Astrocyte of the spinal cord (primary cell): ENCODE results near the gene TLCD4.
A peak's percentile ranks its signal among the peaks of the same experiment; 100 is the strongest.

Source experiments
- DNase-seq: peaks from one replicate; pipeline ENCODE4 v3.0.0; 2011; ENCODE audit warnings: low read depth, low spot score
- H3K4me3 ChIP-seq: 2 replicates; pipeline ENCODE4 v1.5.1; 2011; ENCODE audit warnings: low read depth, mild to moderate bottlenecking, low read length, moderate library complexity
- CTCF ChIP-seq: IDR thresholded peaks from 2 replicates; pipeline ENCODE4 v1.5.1; 2012; ENCODE audit warnings: low read depth, mild to moderate bottlenecking, low read length, inconsistent platforms
- in situ Hi-C: cut with HindIII; loops from 2 replicates; pipeline ENCODE4 v1.10.0; 2017; ENCODE audit warnings: low sequenced_read_pairs

Gene TLCD4

GRCh38 chr1:95117207-95118066 is at the start of gene TLCD4:
Gene TLCD4 (plus strand): TSS chr1:95117355. CDS start chr1:95143902, 26,547 bp downstream.
- peak; percentile 30 for DNase-seq
- no peak for TF ChIP-seq CTCF
- in situ Hi-C loops, result no loop called here
- H3K4me3 ChIP-seq, result peak within 1 kb of the TSS; percentile 49

GRCh38 chr1:95067568-95067967 is 49.6 kb upstream of the TLCD4 start:
- no peak for TF ChIP-seq CTCF
- H3K4me3 ChIP-seq, result no peak overlapping the region
- DNase-seq, result no peak
- in situ Hi-C loops, result no loop called here

- in situ Hi-C loops, result no loop called here
- DNase-seq, result no peak
- no peak overlapping the region for H3K4me3 ChIP-seq
- no peak for TF ChIP-seq CTCF
Measured at GRCh38 chr1:95068956-95069709, 48.0 kb upstream of the TLCD4 start.

- DNase-seq, result no peak
- in situ Hi-C loops, result no loop called here
- H3K4me3 ChIP-seq, result no peak overlapping the region
- TF ChIP-seq CTCF, result no peak
Measured at GRCh38 chr1:95069710-95070093, 47.5 kb upstream of the TLCD4 start.

GRCh38 chr1:95071539-95071938 is 45.6 kb upstream of the TLCD4 start:
- DNase-seq, result no peak
- no peak for TF ChIP-seq CTCF
- H3K4me3 ChIP-seq, result peak overlapping the region; percentile 88
- in situ Hi-C loops, result no loop called here

- no peak for DNase-seq
- in situ Hi-C loops, result no loop called here
- no peak for TF ChIP-seq CTCF
- H3K4me3 ChIP-seq, result peak overlapping the region; percentile 88
Measured at GRCh38 chr1:95072117-95072516, 45.0 kb upstream of the TLCD4 start.
